Left ventricle myocardium superior (tissue), 1 donor: Measurements from ENCODE around the gene CACNA2D3. TPM values are rescaled to one million over a fixed set of nuclear protein-coding genes. Genes with fewer than 3 reads are reported as not detected.

ENCODE experiments used
- ATAC-seq: fragments of 200-7000 bp; cut with Tn5 transposase; one replicate; pipeline ENCODE4 v1.9.1; 2020; ENCODE audit warnings: mild to moderate bottlenecking, moderate library complexity
- DNase-seq: peaks from one replicate; pipeline ENCODE4 v3.0.0-alpha.2; 2020
- intact Hi-C: fragments of 100-400 bp; cut with micrococcal nuclease; formaldehyde crosslinking; loops from one replicate; pipeline ENCODE4 v1.11.0; 2022
- total RNA-seq: library from RNA; stranded (reverse); fragmentation: NEBNext Ultra II Directional; extraction: Animal tissue kit (Norgen Biotek cat#: 25700); gene quantifications from one replicate; pipeline ENCODE4 v1.2.1, GENCODE V29; 2021
- donor health status: DM: no; HTN: yes; CAD: no; lungs with severe emphysema.

Gene CACNA2D3
- total RNA-seq, 1 donor from 2014 or later, result 26.9 TPM

GRCh38 chr3:54305409-54306099, 183.2 kb downstream of the CACNA2D3 start:
- intact Hi-C loops, result no loop called here
- DNase-seq (no peak), ATAC-seq (no peak)

- intact Hi-C loops, result no loop called here
- ATAC-seq (no peak), DNase-seq (no peak)
Measured at GRCh38 chr3:54307566-54308180, 185.3 kb downstream of the CACNA2D3 start.

- intact Hi-C loops, result no loop called here
- ATAC-seq, result no peak
- DNase-seq, result no peak
Measured at GRCh38 chr3:54309601-54310000, 187.2 kb downstream of the CACNA2D3 start.

- DNase-seq (no peak), ATAC-seq (no peak)
- intact Hi-C loops, result no loop called here
Measured at GRCh38 chr3:54311211-54311747, 188.9 kb downstream of the CACNA2D3 start.

GRCh38 chr3:54312156-54312899, 190.0 kb downstream of the CACNA2D3 start:
- intact Hi-C loops, result no loop called here
- no peak for ATAC-seq
- DNase-seq, result no peak

- no peak for ATAC-seq
Measured at GRCh38 chr3:54313418-54313817, 191.1 kb downstream of the CACNA2D3 start.

GRCh38 chr3:54321520-54321919, 199.2 kb downstream of the CACNA2D3 start:
- DNase-seq (no peak), ATAC-seq (no peak)
- intact Hi-C loops, result no loop called here

More at GRCh38 chr3:54313418-54313817, 191.1 kb downstream of the CACNA2D3 start:
- intact Hi-C loops, result no loop called here
- no peak for DNase-seq

GRCh38 chr3:54322354-54322753, 200.0 kb downstream of the CACNA2D3 start:
- DNase-seq, result no peak
- ATAC-seq, result no peak
- intact Hi-C loops, result no loop called here

GRCh38 chr3:54324103-54324502, 201.8 kb downstream of the CACNA2D3 start:
- no peak for ATAC-seq

GRCh38 chr3:54326951-54327350, 204.6 kb downstream of the CACNA2D3 start:
- ATAC-seq (no peak), DNase-seq (no peak)
- intact Hi-C loops, result no loop called here

More at GRCh38 chr3:54324103-54324502, 201.8 kb downstream of the CACNA2D3 start:
- intact Hi-C loops, result no loop called here
- DNase-seq, result no peak

GRCh38 chr3:54331341-54331740, 209.0 kb downstream of the CACNA2D3 start:
- no peak for ATAC-seq
- intact Hi-C loops, result no loop called here

GRCh38 chr3:54337846-54338245, 215.5 kb downstream of the CACNA2D3 start:
- intact Hi-C loops, result no loop called here
- ATAC-seq, result no peak
- DNase-seq, result no peak

More at GRCh38 chr3:54331341-54331740, 209.0 kb downstream of the CACNA2D3 start:
- no peak for DNase-seq

GRCh38 chr3:54339608-54340007, 217.3 kb downstream of the CACNA2D3 start:
- intact Hi-C loops, result no loop called here
- no peak for DNase-seq
- ATAC-seq, result no peak

- ATAC-seq (no peak), DNase-seq (no peak)
Measured at GRCh38 chr3:54341811-54342210, 219.5 kb downstream of the CACNA2D3 start.

GRCh38 chr3:54342676-54343075, 220.3 kb downstream of the CACNA2D3 start:
- intact Hi-C loops, result no loop called here
- DNase-seq (peak; percentile 44), ATAC-seq (peak; percentile 39)

More at GRCh38 chr3:54341811-54342210, 219.5 kb downstream of the CACNA2D3 start:
- intact Hi-C loops, result no loop called here

- no peak for DNase-seq
- intact Hi-C loops, result no loop called here
- ATAC-seq, result no peak
Measured at GRCh38 chr3:54343495-54343894, 221.1 kb downstream of the CACNA2D3 start.

- DNase-seq, result no peak
- no peak for ATAC-seq
- intact Hi-C loops, result no loop called here
Measured at GRCh38 chr3:54344601-54345231, 222.4 kb downstream of the CACNA2D3 start.

GRCh38 chr3:54345847-54346375, 223.6 kb downstream of the CACNA2D3 start:
- no peak for ATAC-seq
- intact Hi-C loops, result no loop called here

GRCh38 chr3:54347060-54347459, 224.7 kb downstream of the CACNA2D3 start:
- DNase-seq, result no peak
- intact Hi-C loops, result no loop called here
- ATAC-seq, result no peak

More at GRCh38 chr3:54345847-54346375, 223.6 kb downstream of the CACNA2D3 start:
- no peak for DNase-seq
